Central memory CD8-positive, alpha-beta T cell (primary cell): ENCODE results near the gene MCOLN3.
"Not testable (repeated sequence)": the region's sequence is repeated elsewhere in the genome, so short reads cannot be mapped to it uniquely, and the experiment has no call there.

Experiments used
- ATAC-seq: fragments of 150-1000 bp; cut with Tn5 transposase; replicated peaks from 2 replicates; pipeline ENCODE4 v1.10.0; 2022; ENCODE audit warnings: mild to moderate bottlenecking, moderate FRiP score, moderate number of reproducible peaks; ENCODE audit not compliant: poor library complexity, severe bottlenecking; ENCODE audit errors: extremely low read depth
- DNase-seq, 2 donors: peaks; one replicate each; pipeline ENCODE4 v3.0.0; 2021; ENCODE audit warnings: low spot score in 2 of 2
- H3K27ac Mint-ChIP-seq: one replicate; pipeline ENCODE4 v1.8.0; 2022; ENCODE audit warnings: low read depth, mild to moderate bottlenecking, moderate library complexity, mixed read lengths
- H3K27me3 Mint-ChIP-seq: one replicate; pipeline ENCODE4 v1.8.0; 2022; ENCODE audit warnings: mixed read lengths
- H3K36me3 Mint-ChIP-seq: one replicate; pipeline ENCODE4 v1.8.0; 2022; ENCODE audit warnings: mild to moderate bottlenecking, moderate library complexity, mixed read lengths; ENCODE audit not compliant: insufficient read depth
- H3K4me1 Mint-ChIP-seq: one replicate; pipeline ENCODE4 v1.8.0; 2022; ENCODE audit warnings: mixed read lengths
- H3K4me3 Mint-ChIP-seq: one replicate; pipeline ENCODE4 v1.8.0; 2022; ENCODE audit warnings: mild to moderate bottlenecking, moderate library complexity, mixed read lengths
- H3K9me3 Mint-ChIP-seq: one replicate; pipeline ENCODE4 v1.8.0; 2022; ENCODE audit warnings: mixed read lengths

MCOLN3 gene

GRCh38 chr1:84998642-84999280 is 49.5 kb downstream of the MCOLN3 start:
- H3K4me1 Mint-ChIP-seq = peaks cover 51% of the 10 kb centered on the region
- ATAC-seq (peak; percentile 79), DNase-seq (peak; percentile 37 to 68)
- H3K4me3 Mint-ChIP-seq = peak overlapping the region; percentile 92
- peak overlapping the region; percentile 93 for H3K27ac Mint-ChIP-seq
- H3K36me3 Mint-ChIP-seq = peaks cover 3% of the 10 kb centered on the region
- H3K27me3 Mint-ChIP-seq = no peaks in the 10 kb centered on the region
- H3K9me3 Mint-ChIP-seq = no peaks in the 10 kb centered on the region

DNA sequence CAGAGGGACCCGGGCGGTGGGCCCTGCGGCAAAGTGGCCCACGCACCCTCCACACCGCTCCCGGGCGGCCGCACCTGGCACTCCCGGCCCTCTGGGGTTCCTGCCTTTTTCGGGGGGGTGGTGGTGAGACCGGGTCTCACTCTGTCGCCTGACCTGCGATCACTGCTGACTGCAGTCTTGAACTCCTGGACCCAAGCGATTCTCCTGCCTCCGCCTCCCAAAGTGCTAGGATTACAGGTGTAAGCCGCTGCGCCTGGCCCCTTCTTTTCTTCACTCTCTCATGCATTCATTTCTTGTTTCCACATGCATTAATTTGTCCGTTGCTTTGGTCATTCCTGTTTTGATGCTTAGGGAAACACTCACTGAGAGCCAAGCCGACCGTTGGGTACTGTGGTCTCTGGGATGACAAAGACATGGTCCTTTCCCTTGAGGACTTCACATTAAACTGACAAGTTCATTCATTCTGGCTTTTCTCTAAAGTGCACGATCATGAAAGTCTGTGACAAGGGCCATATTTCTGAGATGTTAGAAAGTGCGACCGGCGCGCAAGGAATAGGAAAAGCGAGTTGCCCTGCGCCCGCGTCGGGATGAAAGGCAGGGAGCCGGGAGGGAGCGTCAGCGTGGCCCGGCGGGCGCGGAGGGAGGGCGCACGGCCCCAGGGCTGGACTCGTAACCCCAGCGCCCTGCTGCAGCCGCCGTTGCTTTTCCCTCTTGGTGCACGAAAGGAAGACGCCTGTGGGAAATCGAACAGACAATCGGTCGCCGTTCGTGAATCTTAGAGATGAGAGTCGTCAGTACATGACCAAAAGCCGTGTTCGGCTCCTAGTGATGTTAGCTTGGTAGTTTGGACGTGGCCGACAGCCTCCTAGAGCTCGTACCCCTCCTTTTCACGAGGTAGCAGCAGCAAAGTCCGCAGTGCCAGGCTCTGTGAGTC is 50.4 kb downstream of the MCOLN3 start:
- H3K27me3 Mint-ChIP-seq = no peaks in the 10 kb centered on the region
- peaks cover 57% of the 10 kb centered on the region for H3K4me1 Mint-ChIP-seq
- H3K36me3 Mint-ChIP-seq = peaks cover 3% of the 10 kb centered on the region
- ATAC-seq = no peak
- H3K9me3 Mint-ChIP-seq = no peaks in the 10 kb centered on the region
- no peak for DNase-seq
- H3K4me3 Mint-ChIP-seq = peak overlapping the region; percentile 92
- peak overlapping the region; percentile 93 for H3K27ac Mint-ChIP-seq

- peak within 1 kb of the TSS; percentile 92 for H3K4me3 Mint-ChIP-seq
- ATAC-seq (peak; percentile 61), DNase-seq (peak; percentile 20 to 21)
- peaks cover 3% of the 10 kb centered on the region for H3K36me3 Mint-ChIP-seq
- no peaks in the 10 kb centered on the region for H3K27me3 Mint-ChIP-seq
- H3K27ac Mint-ChIP-seq = peak within 1 kb of the TSS; percentile 93
- peaks cover 66% of the 10 kb centered on the region for H3K4me1 Mint-ChIP-seq
- no peaks in the 10 kb centered on the region for H3K9me3 Mint-ChIP-seq
Measured at GRCh38 chr1:84996846-84997666, 51.2 kb downstream of the MCOLN3 start, which contains the start of gene MCOLN2. Gene MCOLN2, minus strand, starts transcription at chr1:84997113. Its CDS starts 241 bp downstream, at chr1:84996872.

GRCh38 chr1:84995484-84996334 is 52.6 kb downstream of the MCOLN3 start:
- Mint-ChIP-seq H3K9me3 (no peaks in the 10 kb centered on the region), H3K4me3 (peak overlapping the region; percentile 92), H3K27me3 (no peaks in the 10 kb centered on the region), H3K36me3 (peaks cover 5% of the 10 kb centered on the region), H3K4me1 (peaks cover 68% of the 10 kb centered on the region), H3K27ac (peak overlapping the region; percentile 56)
- DNase-seq = no peak
- no peak for ATAC-seq

DNA sequence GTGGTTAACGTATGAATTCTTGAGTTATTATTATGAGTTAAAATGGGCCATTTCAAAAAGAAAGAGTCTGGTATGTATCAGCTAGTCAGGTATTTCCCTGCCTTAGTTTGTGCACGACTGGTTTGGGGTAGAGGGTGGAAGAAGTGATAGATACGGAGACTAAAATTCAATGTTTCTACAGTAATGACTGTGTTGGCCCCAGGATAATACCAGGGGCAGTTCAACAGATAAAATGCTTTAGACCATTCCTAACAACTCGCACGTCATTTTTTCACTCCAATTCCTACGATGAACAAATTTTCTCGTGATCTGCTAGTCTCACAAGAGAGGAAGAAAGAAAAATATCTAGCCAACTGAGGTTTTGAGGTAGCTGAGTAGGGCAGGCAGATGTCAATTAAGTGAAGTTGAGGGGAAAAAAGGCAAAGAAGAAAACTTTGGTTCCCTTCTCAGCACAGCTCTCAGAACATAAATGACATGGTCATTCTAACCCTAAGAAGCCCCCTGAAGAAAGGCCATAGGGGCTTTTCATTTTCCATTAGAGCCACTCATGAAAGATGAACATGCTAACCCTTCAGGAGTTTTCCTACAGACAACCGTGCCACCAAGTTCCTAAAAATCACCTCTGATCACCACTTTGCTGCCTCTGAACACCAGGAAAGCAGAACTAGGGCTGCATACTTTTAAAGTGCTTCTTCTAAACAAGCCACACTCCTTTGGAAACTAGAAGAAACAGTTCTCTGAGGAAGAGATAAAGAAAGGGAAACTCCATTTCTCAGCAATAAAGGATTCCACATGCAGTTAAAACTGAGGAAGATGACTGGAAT is 57.0 kb downstream of the MCOLN3 start:
- ATAC-seq (no peak), DNase-seq (no peak)
- Mint-ChIP-seq H3K4me3 (peak overlapping the region; percentile 65), H3K27me3 (no peaks in the 10 kb centered on the region), H3K4me1 (peaks cover 60% of the 10 kb centered on the region), H3K36me3 (peaks cover 3% of the 10 kb centered on the region), H3K27ac (peak overlapping the region; percentile 85), H3K9me3 (no peaks in the 10 kb centered on the region)

- no peaks in the 10 kb centered on the region for H3K9me3 Mint-ChIP-seq
- peak overlapping the region; percentile 25 for H3K4me3 Mint-ChIP-seq
- H3K4me1 Mint-ChIP-seq = peaks cover 72% of the 10 kb centered on the region
- no peaks in the 10 kb centered on the region for H3K27me3 Mint-ChIP-seq
- peaks cover 15% of the 10 kb centered on the region for H3K36me3 Mint-ChIP-seq
- H3K27ac Mint-ChIP-seq = peak overlapping the region; percentile 68
- no peak for DNase-seq
- peak; percentile 72 for ATAC-seq
Measured at GRCh38 chr1:84988588-84988987, 59.7 kb downstream of the MCOLN3 start.

- H3K27ac Mint-ChIP-seq, H3K9me3 Mint-ChIP-seq, H3K4me3 Mint-ChIP-seq, H3K27me3 Mint-ChIP-seq, ATAC-seq, DNase-seq: not testable (repeated sequence)
- Mint-ChIP-seq H3K36me3 (peaks cover 16% of the 10 kb centered on the region), H3K4me1 (peaks cover 53% of the 10 kb centered on the region)
Measured at GRCh38 chr1:84986561-84986960, 61.7 kb downstream of the MCOLN3 start.

GRCh38 chr1:84985365-84985764 is 62.9 kb downstream of the MCOLN3 start:
- Mint-ChIP-seq H3K27ac (no peak overlapping the region), H3K36me3 (peaks cover 14% of the 10 kb centered on the region), H3K4me3 (no peak overlapping the region), H3K27me3 (no peaks in the 10 kb centered on the region), H3K9me3 (peaks cover 7% of the 10 kb centered on the region), H3K4me1 (peaks cover 54% of the 10 kb centered on the region)
- no peak for DNase-seq
- no peak for ATAC-seq

DNA sequence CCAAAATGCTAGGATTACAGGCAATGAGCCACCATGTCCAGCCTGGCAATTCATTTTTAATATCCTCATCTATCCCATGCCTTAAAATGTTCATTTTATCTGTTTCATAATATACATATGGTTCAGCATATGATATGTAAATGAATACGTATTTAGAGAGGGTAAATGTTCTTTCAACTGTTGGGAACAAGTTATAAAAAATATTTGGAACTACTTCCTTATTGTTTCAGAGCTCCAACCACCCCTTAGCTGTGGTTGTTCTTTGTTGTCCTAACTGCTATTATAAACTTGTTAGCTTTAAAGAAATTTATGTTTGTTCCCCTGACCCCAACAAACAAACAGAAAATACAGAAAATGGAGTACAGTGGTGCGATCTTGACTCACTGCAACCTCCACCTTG is 65.9 kb downstream of the MCOLN3 start:
- Mint-ChIP-seq H3K36me3 (peaks cover 12% of the 10 kb centered on the region), H3K4me1 (peaks cover 70% of the 10 kb centered on the region), H3K9me3 (peaks cover 7% of the 10 kb centered on the region), H3K27me3 (no peaks in the 10 kb centered on the region), H3K4me3 (no peak overlapping the region), H3K27ac (no peak overlapping the region)
- ATAC-seq (no peak), DNase-seq (no peak)

DNA sequence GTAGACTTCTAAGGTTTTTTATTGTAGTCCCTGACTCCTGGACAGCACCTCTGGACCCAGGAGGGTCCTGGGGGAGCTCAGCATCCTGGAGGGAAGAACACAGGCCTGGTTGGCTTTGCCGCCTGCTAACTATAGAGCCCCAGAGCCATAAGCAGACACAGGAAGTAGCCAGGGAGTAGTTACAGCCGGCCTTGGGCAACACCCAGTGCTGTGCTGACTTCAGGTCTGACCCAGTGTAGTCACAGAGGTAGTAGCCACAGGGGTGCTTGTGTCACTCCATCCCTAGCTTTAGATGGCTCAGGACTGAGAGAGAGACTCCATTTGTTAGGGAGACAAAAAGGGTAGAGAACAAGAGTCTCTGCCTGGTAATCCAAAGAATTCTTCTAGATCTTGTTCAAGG is 73.3 kb downstream of the MCOLN3 start:
- ATAC-seq = no peak
- H3K27ac Mint-ChIP-seq = peak overlapping the region; percentile 77
- no peaks in the 10 kb centered on the region for H3K27me3 Mint-ChIP-seq
- H3K4me1 Mint-ChIP-seq = peaks cover 84% of the 10 kb centered on the region
- no peak overlapping the region for H3K4me3 Mint-ChIP-seq
- H3K36me3 Mint-ChIP-seq = peaks cover 6% of the 10 kb centered on the region
- no peak for DNase-seq
- H3K9me3 Mint-ChIP-seq = no peaks in the 10 kb centered on the region
